IMR-90 (cell line): ENCODE measurements around the gene PRR16. TPM values are rescaled to one million over a fixed set of nuclear protein-coding genes. Genes with fewer than 3 reads are reported as not detected.

Experiments used
- ATAC-seq: fragments of 200-7000 bp; cut with Tn5 transposase; 2 replicates; pipeline ENCODE4 v1.9.1; 2020; ENCODE audit warnings: low read depth, mild to moderate bottlenecking, moderate library complexity
- BruUV-seq: library from RNA; stranded (reverse); fragments of 400-500 nt; replicated peaks from 2 replicates; lab custom pipeline; 2021; lab: Mats Ljungman, UMichigan
- CTCF ChIA-PET: fragments of 300-600 bp; formaldehyde crosslinking; extraction: SDS; loops from one replicate; lab custom pipeline; 2021; ENCODE audit warnings: antibody characterized with exemption; lab: Yijun Ruan, JAX
- POLR2A ChIA-PET: fragments of 300-600 bp; sonication (Branson Sonifier 250); formaldehyde crosslinking; loops from one replicate; lab custom pipeline; 2022; ENCODE audit warnings: antibody characterized with exemption; ENCODE audit not compliant: unreplicated experiment; lab: Charles Lee
- DNase-seq: peaks from one replicate; pipeline ENCODE4 v3.0.0; 2013
- H2AFZ ChIP-seq: replicated peaks from 2 replicates; pipeline ENCODE3; 2013; ENCODE audit warnings: low read length, mild to moderate bottlenecking; ENCODE audit not compliant: poor library complexity
- H2AK5ac ChIP-seq: 2 replicates; pipeline ENCODE4 v1.6.1; 2013; ENCODE audit warnings: low read depth, low read length, inconsistent platforms
- H2AK9ac ChIP-seq: replicated peaks from 2 replicates; pipeline ENCODE3; 2013; ENCODE audit warnings: mild to moderate bottlenecking, low read depth, low read length, moderate library complexity; ENCODE audit not compliant: poor library complexity
- H2BK120ac ChIP-seq: 2 replicates; pipeline ENCODE4 v1.6.1; 2013; ENCODE audit warnings: low read depth, low read length, inconsistent platforms
- H2BK15ac ChIP-seq: 3 replicates; pipeline ENCODE4 v1.6.1; 2013; ENCODE audit warnings: low read depth, low read length, inconsistent platforms
- H2BK20ac ChIP-seq: 2 replicates; pipeline ENCODE4 v1.6.1; 2013; ENCODE audit warnings: low read depth, mild to moderate bottlenecking, inconsistent platforms, low read length, moderate library complexity
- H2BK5ac ChIP-seq: 2 replicates; pipeline ENCODE4 v1.6.1; 2013; ENCODE audit warnings: mild to moderate bottlenecking, low read depth, low read length, inconsistent platforms; ENCODE audit not compliant: poor library complexity, severe bottlenecking
- H3K14ac ChIP-seq: replicated peaks from 2 replicates; pipeline ENCODE4 v1.6.1; 2013; ENCODE audit warnings: low read depth, low read length, inconsistent platforms
- H3K18ac ChIP-seq: 2 replicates; pipeline ENCODE4 v1.6.1; 2013; ENCODE audit warnings: low read depth, low read length, control low read depth
- H3K23ac ChIP-seq: 2 replicates; pipeline ENCODE4 v1.6.1; 2013; ENCODE audit warnings: low read depth, low read length, inconsistent platforms
- H3K27ac ChIP-seq: 2 replicates; pipeline ENCODE4 v1.5.1; 2013; ENCODE audit warnings: mild to moderate bottlenecking, control low read depth, low read length; ENCODE audit not compliant: insufficient read depth
- H3K27me3 ChIP-seq: 2 replicates; pipeline ENCODE4 v1.6.1; 2013; ENCODE audit warnings: low read length; ENCODE audit not compliant: control insufficient read depth, insufficient read depth
- H3K36me3 ChIP-seq: 2 replicates; pipeline ENCODE4 v1.6.1; 2013; ENCODE audit warnings: low read length, mixed read lengths; ENCODE audit not compliant: control insufficient read depth, insufficient read depth
- H3K4ac ChIP-seq: 2 replicates; pipeline ENCODE4 v1.6.1; 2013; ENCODE audit warnings: low read depth, low read length, inconsistent platforms
- H3K4me1 ChIP-seq: 2 replicates; pipeline ENCODE4 v1.6.1; 2013; ENCODE audit warnings: low read length, mixed read lengths; ENCODE audit not compliant: control insufficient read depth, insufficient read depth
- H3K4me2 ChIP-seq: 2 replicates; pipeline ENCODE4 v1.6.1; 2013; ENCODE audit warnings: low read depth, mild to moderate bottlenecking, control low read depth, low read length, moderate library complexity
- H3K4me3 ChIP-seq: 2 replicates; pipeline ENCODE4 v1.5.1; 2013; ENCODE audit warnings: low read depth, mild to moderate bottlenecking, control low read depth, low read length, moderate library complexity; ENCODE audit not compliant: insufficient read depth
- H3K56ac ChIP-seq: 2 replicates; pipeline ENCODE4 v1.6.1; 2013; ENCODE audit warnings: low read length, inconsistent platforms; ENCODE audit not compliant: insufficient read depth; ENCODE audit errors: extremely low read depth
- H3K79me1 ChIP-seq, 2 experiments: 2 replicates each; pipeline ENCODE4 v1.6.1; 2013; ENCODE audit warnings: low read length in 2 of 2, inconsistent platforms in 1 of 2, low read depth in 1 of 2
- H3K9ac ChIP-seq: 2 replicates; pipeline ENCODE4 v1.6.1; 2013; ENCODE audit warnings: low read depth, low read length, control low read depth
- H3K9me1 ChIP-seq: 2 replicates; pipeline ENCODE4 v1.6.1; 2013; ENCODE audit warnings: low read length, inconsistent platforms; ENCODE audit not compliant: insufficient read depth
- H3K9me3 ChIP-seq: 2 replicates; pipeline ENCODE4 v1.6.1; 2013; ENCODE audit warnings: low read length; ENCODE audit not compliant: control insufficient read depth, insufficient read depth
- H4K20me1 ChIP-seq: 2 replicates; pipeline ENCODE4 v1.6.1; 2013; ENCODE audit warnings: low read length, inconsistent platforms; ENCODE audit not compliant: insufficient read depth
- H4K5ac ChIP-seq: 2 replicates; pipeline ENCODE4 v1.6.1; 2013; ENCODE audit warnings: mild to moderate bottlenecking, low read depth, low read length, control low read depth
- H4K8ac ChIP-seq, 2 experiments: 2 replicates each; pipeline ENCODE4 v1.6.1; 2013; ENCODE audit warnings: low read depth in 2 of 2, low read length in 2 of 2, control low read depth in 1 of 2, inconsistent platforms in 1 of 2
- H4K91ac ChIP-seq: 2 replicates; pipeline ENCODE4 v1.6.1; 2013; ENCODE audit warnings: low read depth, low read length, inconsistent platforms; ENCODE audit not compliant: insufficient read depth
- BHLHE40 ChIP-seq: fragments of 150-350 bp; IDR thresholded peaks from 2 replicates; pipeline ENCODE4 v1.6.1; 2016; ENCODE audit warnings: mild to moderate bottlenecking, low read depth, low read length
- CEBPB ChIP-seq: IDR thresholded peaks from 2 replicates; pipeline ENCODE4 v1.6.1; 2012; ENCODE audit warnings: low read depth, low read length, improper control_type of control experiment
- CHD1 ChIP-seq: IDR thresholded peaks from 2 replicates; pipeline ENCODE4 v1.6.1; 2012; ENCODE audit warnings: low read depth, low read length, improper control_type of control experiment
- FOS ChIP-seq: fragments of 150-350 bp; IDR thresholded peaks from 2 replicates; pipeline ENCODE4 v1.6.1; 2016; ENCODE audit warnings: low read depth, low read length
- MAFK ChIP-seq: IDR thresholded peaks from 2 replicates; pipeline ENCODE4 v1.6.1; 2012; ENCODE audit warnings: low read depth, low read length, improper control_type of control experiment
- MAZ ChIP-seq: IDR thresholded peaks from 2 replicates; pipeline ENCODE4 v1.6.1; 2012; ENCODE audit warnings: low read depth, mild to moderate bottlenecking, low read length, improper control_type of control experiment, moderate library complexity, borderline replicate concordance
- MXI1 ChIP-seq: IDR thresholded peaks from 2 replicates; pipeline ENCODE4 v1.6.1; 2012; ENCODE audit warnings: low read depth, mild to moderate bottlenecking, low read length, moderate library complexity, borderline replicate concordance
- NFE2L2 ChIP-seq: fragments of 150-350 bp; IDR thresholded peaks from 2 replicates; pipeline ENCODE4 v1.6.1; 2016; ENCODE audit warnings: low read depth, mild to moderate bottlenecking, low read length
- POLR2A ChIP-seq: IDR thresholded peaks from 2 replicates; pipeline ENCODE4 v1.6.1; 2012; ENCODE audit warnings: mild to moderate bottlenecking, low read depth, low read length
- RAD21 ChIP-seq: IDR thresholded peaks from 2 replicates; pipeline ENCODE4 v1.6.1; 2012; ENCODE audit warnings: low read length, improper control_type of control experiment
- RCOR1 ChIP-seq: IDR thresholded peaks from 2 replicates; pipeline ENCODE4 v1.6.1; 2012; ENCODE audit warnings: mild to moderate bottlenecking, low read length, improper control_type of control experiment; ENCODE audit not compliant: insufficient replicate concordance
- RFX5 ChIP-seq: IDR thresholded peaks from 2 replicates; pipeline ENCODE4 v1.8.0; 2012; ENCODE audit warnings: low read depth, mild to moderate bottlenecking, low read length, moderate library complexity
- SMC3 ChIP-seq: fragments of 150-350 bp; IDR thresholded peaks from 2 replicates; pipeline ENCODE4 v1.6.1; 2016; ENCODE audit warnings: low read depth, mild to moderate bottlenecking, antibody characterized with exemption, low read length, moderate library complexity
- WGBS, 2 experiments: methylation state at CpG; one replicate each; pipeline versions ENCODE4 v1.1.5 to v1.1.7; 2013; ENCODE audit warnings: missing lambda C conversion rate in 2 of 2; ENCODE audit not compliant: insufficient read length in 1 of 2; ENCODE audit errors: extremely low coverage in 2 of 2; 5-methylcytosine and 5-hydroxymethylcytosine counted together
- dilution Hi-C: fragments of 300-500 bp; cut with HindIII; formaldehyde crosslinking; loops from one replicate; pipeline ENCODE4 v1.14.3; 2018; ENCODE audit warnings: low sequenced_read_pairs; ENCODE audit not compliant: unreplicated experiment
- in situ Hi-C: fragments of 300-500 bp; cut with MboI; formaldehyde crosslinking; loops from 3 replicates; pipeline ENCODE4 v1.14.3; 2019; ENCODE audit warnings: low sequenced_read_pairs, inconsistent platforms, mixed read lengths
- intact Hi-C: fragments of 100-400 bp; cut with micrococcal nuclease; formaldehyde crosslinking; loops from 2 replicates; pipeline ENCODE4 v1.10.0; 2022
- polyA plus RNA-seq, 3 experiments: library from polyadenylated mRNA; depleted of rRNA; stranded (reverse); fragments of >200 nt; gene quantifications; 2 replicates each; pipeline ENCODE4 v1.2.3, GENCODE V29; 2012; ENCODE audit warnings: low replicate concordance in 1 of 3
- total RNA-seq: library from RNA; depleted of rRNA; stranded (reverse); fragments of >200 nt; gene quantifications from 2 replicates; pipeline ENCODE4 v1.2.3, GENCODE V29; 2012
- TF ChIP-seq, protein P1 (sequence below): fragments of 150-350 bp; IDR thresholded peaks from 2 replicates; pipeline ENCODE4 v1.6.1; 2016; ENCODE audit warnings: low read depth, mild to moderate bottlenecking, low read length, moderate library complexity, borderline replicate concordance
- TF ChIP-seq, protein P2 (sequence below): conservative IDR thresholded peaks from 2 replicates; pipeline ENCODE4 v1.5.1; 2012; ENCODE audit warnings: mild to moderate bottlenecking, low read depth, low read length, improper control_type of control experiment
- TF ChIP-seq, protein P3 (sequence below): fragments of 150-350 bp; IDR thresholded peaks from 2 replicates; pipeline ENCODE4 v1.6.1; 2017; ENCODE audit warnings: mild to moderate bottlenecking, antibody characterized with exemption, low read length, low read depth

The PRR16 gene
- total and polyA plus RNA-seq, 2 of the 4 experiments (the other 2 are of a cell fraction), result 9.9 to 45.2 TPM

DNA sequence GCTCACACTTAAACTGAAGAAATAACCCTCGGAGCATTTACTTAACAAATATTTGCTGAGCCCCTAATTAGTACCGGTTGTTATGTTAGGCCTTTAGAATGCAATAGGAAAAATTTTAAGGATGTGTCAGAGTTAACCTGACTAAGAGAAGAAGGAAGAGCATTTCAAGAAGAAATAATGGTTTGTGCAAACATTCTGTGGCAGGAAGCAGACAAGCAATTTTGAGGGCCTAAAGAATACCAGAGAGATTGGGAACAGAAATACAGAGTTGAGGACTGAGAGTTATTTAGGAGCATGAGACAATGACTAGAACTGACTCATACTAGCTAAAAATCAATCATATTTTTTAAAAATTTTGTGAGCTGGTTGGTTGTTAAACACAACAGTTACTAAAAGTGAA lies 218.8 kb downstream of the PRR16 start:
- Histone ChIP-seq H3K4me1 (peaks cover 7% of the 10 kb centered on the region; the same call in 1 of the 2 replicates), H2AK9ac (no peak overlapping the region), H3K23ac (no peak overlapping the region), H4K91ac (no peak overlapping the region), H2AFZ (no peak overlapping the region), H3K9me1 (peaks cover 8% of the 10 kb centered on the region; the same call in 1 of the 2 replicates), H2BK120ac (no peak overlapping the region), H3K4me2 (peak overlapping the region; percentile 24; the same call in 1 of the 2 replicates), H3K18ac (no peak overlapping the region), H4K20me1 (no peaks in the 10 kb centered on the region), H3K14ac (no peak overlapping the region), H2BK15ac (no peak overlapping the region), H3K4me3 (no peak overlapping the region), H2BK5ac (peak overlapping the region; percentile 40), H3K56ac (no peak overlapping the region), H3K27ac (no peak overlapping the region), H3K9ac (no peak overlapping the region), H3K4ac (0 out of 2 replicates have a peak overlapping the region, but pooled peaks have one; percentile 32), H2AK5ac (no peak overlapping the region), H4K8ac (no peak overlapping the region; a peak in 1 of 4 replicates), H3K79me1 (peaks cover 10 to 30% of the 10 kb centered on the region in 2 experiments; a peak in 3 of 4 replicates), H3K9me3 (no peaks in the 10 kb centered on the region), H3K36me3 (peaks cover 7% of the 10 kb centered on the region; the same call in 1 of the 2 replicates), H4K5ac (no peak overlapping the region), H2BK20ac (no peak overlapping the region), H3K27me3 (no peaks in the 10 kb centered on the region)
- ChIA-PET POLR2A (no interaction called here), CTCF (interaction anchor here (0.7 kb wide), 1 partner anchor 211 kb away, joined by 4 read pairs; no protein-coding TSS in a partner anchor)
- intact Hi-C loops, result loop anchor here (5.0 to 10.0 kb wide), 3 partner anchors 122 to 738 kb away; no protein-coding TSS in a partner anchor
- TF ChIP-seq, protein P1, sequence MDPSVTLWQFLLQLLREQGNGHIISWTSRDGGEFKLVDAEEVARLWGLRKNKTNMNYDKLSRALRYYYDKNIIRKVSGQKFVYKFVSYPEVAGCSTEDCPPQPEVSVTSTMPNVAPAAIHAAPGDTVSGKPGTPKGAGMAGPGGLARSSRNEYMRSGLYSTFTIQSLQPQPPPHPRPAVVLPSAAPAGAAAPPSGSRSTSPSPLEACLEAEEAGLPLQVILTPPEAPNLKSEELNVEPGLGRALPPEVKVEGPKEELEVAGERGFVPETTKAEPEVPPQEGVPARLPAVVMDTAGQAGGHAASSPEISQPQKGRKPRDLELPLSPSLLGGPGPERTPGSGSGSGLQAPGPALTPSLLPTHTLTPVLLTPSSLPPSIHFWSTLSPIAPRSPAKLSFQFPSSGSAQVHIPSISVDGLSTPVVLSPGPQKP, result no peak
- TF ChIP-seq NFE2L2, result no peak
- TF ChIP-seq RFX5, result no peak
- TF ChIP-seq SMC3, result no peak
- no peak for TF ChIP-seq RCOR1
- TF ChIP-seq, protein P2, sequence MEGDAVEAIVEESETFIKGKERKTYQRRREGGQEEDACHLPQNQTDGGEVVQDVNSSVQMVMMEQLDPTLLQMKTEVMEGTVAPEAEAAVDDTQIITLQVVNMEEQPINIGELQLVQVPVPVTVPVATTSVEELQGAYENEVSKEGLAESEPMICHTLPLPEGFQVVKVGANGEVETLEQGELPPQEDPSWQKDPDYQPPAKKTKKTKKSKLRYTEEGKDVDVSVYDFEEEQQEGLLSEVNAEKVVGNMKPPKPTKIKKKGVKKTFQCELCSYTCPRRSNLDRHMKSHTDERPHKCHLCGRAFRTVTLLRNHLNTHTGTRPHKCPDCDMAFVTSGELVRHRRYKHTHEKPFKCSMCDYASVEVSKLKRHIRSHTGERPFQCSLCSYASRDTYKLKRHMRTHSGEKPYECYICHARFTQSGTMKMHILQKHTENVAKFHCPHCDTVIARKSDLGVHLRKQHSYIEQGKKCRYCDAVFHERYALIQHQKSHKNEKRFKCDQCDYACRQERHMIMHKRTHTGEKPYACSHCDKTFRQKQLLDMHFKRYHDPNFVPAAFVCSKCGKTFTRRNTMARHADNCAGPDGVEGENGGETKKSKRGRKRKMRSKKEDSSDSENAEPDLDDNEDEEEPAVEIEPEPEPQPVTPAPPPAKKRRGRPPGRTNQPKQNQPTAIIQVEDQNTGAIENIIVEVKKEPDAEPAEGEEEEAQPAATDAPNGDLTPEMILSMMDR, result no peak
- TF ChIP-seq, protein P3, sequence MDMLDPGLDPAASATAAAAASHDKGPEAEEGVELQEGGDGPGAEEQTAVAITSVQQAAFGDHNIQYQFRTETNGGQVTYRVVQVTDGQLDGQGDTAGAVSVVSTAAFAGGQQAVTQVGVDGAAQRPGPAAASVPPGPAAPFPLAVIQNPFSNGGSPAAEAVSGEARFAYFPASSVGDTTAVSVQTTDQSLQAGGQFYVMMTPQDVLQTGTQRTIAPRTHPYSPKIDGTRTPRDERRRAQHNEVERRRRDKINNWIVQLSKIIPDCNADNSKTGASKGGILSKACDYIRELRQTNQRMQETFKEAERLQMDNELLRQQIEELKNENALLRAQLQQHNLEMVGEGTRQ, result no peak
- no peak for TF ChIP-seq BHLHE40
- TF ChIP-seq CEBPB, result no peak
- TF ChIP-seq POLR2A, result no peak
- TF ChIP-seq CHD1, result no peak
- no peak for TF ChIP-seq RAD21
- TF ChIP-seq FOS, result no peak
- TF ChIP-seq MAZ, result no peak
- no peak for TF ChIP-seq MAFK
- TF ChIP-seq MXI1, result no peak
- no CpG with 5 or more reads among the region's 2 CpGs for WGBS, 2 experiments
- BruUV-seq, result no TSS peak
- ATAC-seq (peak; percentile 34), DNase-seq (peak; percentile 55)
- dilution Hi-C loops, result no loop called here
- in situ Hi-C loops, result no loop called here
